ENCODE results near the gene MED16.
A peak's percentile ranks its signal among the peaks of the same experiment; 100 is the strongest.

Gene MED16

GRCh38 chr19:927351-927779, 34.4 kb upstream of the MED16 start:
- DNase-seq = no peak

DNA sequence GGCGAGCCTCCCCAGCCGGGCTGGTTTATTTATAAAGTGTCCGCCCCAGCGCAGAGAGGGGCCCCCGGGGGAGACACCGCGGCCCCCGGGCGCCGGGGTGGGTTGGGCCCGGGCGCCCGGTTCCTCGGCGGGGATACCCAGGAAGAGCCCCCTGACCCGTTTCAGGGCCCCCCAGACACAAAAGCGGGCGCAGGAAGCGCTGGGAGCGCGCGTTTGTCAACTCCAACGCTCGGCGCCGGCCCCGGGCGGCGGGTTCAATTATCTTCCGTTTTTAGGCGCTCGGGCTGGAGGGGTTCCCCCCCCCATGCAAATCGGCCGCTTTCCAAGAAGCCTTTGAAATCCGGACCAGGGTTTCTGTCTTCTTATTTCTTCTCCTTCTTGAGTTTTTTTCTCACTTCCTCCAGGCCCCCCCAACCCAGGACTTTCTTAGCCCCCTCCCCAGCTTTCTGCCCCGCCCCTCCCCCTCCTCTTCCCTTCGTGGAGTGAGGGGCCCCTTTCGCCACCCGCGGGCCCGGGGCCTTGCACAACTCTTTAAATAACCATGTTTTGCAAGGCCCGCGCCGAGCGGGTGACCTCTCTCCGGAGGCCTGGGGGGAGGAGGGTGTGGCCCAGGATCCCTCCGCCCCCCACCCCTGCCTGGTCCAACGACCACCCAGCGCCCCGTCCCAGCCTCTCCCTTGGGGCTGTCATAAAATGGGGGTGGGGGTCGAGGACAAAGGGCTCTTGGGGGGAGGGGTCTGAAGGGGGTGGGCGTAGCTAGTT, 33.8 kb upstream of the MED16 start:
- DNase-seq = no peak

- DNase-seq = no peak
Measured at GRCh38 chr19:926323-926588, 33.3 kb upstream of the MED16 start.

- peak; percentile 77 for DNase-seq
Measured at GRCh38 chr19:925526-926322, 32.7 kb upstream of the MED16 start, which contains the start of gene ARID3A. TSS of gene ARID3A (plus strand) at chr19:926035. CDS start at chr19:929529, 3,494 bp downstream.

- DNase-seq = no peak
Measured at GRCh38 chr19:925087-925525, 32.1 kb upstream of the MED16 start.

GRCh38 chr19:924553-925086, 31.6 kb upstream of the MED16 start:
- DNase-seq = no peak

GRCh38 chr19:920051-920864, 27.3 kb upstream of the MED16 start:
- DNase-seq = no peak

DNA sequence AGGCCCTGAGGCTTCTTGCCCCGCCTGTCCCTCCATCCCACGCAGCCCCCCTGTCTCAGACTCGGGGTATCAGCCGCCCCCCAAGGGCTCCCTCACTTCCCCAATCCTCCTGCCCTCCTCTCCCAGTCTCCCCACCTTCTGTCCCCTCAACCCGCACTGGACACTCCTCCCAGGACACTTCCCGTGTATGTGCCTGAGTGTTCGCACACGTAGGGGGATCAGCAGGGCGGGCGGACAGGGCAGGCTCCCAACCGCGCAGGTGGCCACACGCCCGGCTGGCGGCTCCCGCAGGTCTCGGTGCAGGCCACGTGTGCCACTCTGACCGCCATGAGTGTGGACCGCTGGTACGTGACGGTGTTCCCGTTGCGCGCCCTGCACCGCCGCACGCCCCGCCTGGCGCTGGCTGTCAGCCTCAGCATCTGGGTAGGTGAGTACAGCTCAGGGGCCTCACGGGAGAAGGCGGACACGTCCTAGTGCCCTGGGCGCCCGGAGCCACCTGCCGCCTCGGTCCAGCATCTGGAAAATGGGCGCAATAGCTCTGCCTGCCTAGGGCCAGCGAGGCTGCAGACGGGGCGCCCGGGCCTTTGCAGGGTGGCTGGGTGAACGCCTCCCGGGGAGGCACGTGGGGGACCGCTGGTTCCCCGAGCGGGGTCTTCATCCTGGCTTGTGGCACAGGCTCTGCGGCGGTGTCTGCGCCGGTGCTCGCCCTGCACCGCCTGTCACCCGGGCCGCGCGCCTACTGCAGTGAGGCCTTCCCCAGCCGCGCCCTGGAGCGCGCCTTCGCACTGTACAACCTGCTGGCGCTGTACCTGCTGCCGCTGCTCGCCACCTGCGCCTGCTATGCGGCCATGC, 26.4 kb upstream of the MED16 start:
- DNase-seq = no peak

- no peak for DNase-seq
Measured at GRCh38 chr19:918481-919198, 25.7 kb upstream of the MED16 start.

GRCh38 chr19:918152-918437, 25.1 kb upstream of the MED16 start:
- no peak for DNase-seq

DNA sequence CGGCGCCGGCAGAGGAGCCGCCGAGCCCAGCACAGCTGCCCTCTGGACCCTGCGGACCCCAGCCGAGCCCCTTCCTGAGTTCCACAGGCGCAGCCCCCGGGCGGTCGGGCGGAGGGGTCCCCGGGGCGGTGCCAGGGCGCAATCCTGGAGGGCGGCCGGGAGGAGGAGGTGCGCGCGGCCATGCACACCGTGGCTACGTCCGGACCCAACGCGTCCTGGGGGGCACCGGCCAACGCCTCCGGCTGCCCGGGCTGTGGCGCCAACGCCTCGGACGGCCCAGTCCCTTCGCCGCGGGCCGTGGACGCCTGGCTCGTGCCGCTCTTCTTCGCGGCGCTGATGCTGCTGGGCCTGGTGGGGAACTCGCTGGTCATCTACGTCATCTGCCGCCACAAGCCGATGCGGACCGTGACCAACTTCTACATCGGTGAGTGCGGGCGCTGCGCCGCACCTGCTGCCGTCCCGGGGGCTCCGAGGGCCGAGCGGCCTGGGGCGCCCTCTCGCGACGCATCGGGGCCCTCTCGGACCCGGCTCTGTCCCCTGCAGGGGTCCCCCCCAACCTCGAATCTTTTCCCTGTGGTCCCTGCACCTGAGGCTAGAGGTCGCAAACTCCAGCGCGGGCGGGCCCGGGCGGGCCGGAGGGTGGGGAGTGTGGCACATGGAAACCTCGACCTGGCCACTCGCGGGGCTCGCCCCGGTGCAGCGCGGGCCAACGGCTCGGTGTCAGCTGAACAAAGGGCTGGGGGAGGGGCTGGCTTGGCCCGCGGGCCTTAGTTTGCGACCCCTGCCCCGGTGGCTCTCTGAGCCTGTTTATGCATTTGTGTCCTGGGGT, 24.6 kb upstream of the MED16 start, which contains the start of gene KISS1R:
TSS of gene KISS1R (plus strand) at position 11 of the 829 bp plus-strand sequence. CDS start at position 181, 170 bp downstream.
- no peak for DNase-seq

GRCh38 chr19:916645-917322, 23.8 kb upstream of the MED16 start:
- DNase-seq = no peak

GRCh38 chr19:913080-913748, 20.2 kb upstream of the MED16 start, which contains the start of gene R3HDM4:
TSS of gene R3HDM4 (minus strand) at chr19:913219. CDS start at chr19:913157, 62 bp downstream.
- DNase-seq = peak; percentile 35

DNA sequence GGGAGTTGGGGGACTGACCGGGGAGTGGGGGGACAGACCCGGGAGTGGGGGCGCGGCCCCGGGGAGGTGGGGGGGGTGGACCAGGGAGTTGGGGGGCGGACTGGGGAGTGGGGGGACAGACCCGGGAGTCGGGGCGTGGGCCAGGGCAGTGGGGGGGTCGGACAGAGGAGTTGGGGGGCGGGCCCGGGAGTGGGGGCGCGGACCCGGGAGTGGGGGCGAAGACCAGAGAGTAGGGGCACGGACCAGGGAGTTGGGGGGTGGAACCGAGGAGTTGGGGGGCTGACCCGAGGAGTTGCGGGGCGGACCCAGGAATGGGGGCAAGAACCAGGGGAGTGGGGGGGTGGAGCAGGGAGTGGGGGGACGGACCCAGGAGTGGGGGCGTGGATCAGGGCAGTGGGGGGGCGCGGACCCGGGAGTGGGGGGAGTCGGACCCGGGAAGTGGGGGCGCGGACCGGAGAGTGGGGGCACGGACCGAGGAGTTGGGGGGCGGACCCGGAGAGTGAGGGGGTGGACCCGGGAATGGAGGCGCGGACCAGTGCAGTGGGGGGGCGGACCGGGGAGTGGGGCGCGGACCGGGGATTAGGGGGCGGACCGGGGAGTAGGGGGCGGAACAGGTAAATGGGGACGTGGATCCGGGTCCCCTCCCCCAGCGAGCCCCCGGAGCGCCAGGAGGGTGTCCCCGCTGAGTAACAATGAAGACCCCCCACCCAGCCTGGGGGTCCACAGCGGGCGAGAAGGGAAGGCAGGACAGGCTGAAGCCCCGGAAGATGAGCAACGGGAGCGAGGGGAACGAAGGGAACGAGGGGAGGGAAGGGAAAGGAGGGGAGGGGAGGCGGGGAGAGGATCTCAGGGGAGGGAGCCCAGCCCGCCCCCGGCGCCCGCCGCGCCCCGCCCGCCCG, 19.4 kb upstream of the MED16 start:
- DNase-seq = no peak

DNA sequence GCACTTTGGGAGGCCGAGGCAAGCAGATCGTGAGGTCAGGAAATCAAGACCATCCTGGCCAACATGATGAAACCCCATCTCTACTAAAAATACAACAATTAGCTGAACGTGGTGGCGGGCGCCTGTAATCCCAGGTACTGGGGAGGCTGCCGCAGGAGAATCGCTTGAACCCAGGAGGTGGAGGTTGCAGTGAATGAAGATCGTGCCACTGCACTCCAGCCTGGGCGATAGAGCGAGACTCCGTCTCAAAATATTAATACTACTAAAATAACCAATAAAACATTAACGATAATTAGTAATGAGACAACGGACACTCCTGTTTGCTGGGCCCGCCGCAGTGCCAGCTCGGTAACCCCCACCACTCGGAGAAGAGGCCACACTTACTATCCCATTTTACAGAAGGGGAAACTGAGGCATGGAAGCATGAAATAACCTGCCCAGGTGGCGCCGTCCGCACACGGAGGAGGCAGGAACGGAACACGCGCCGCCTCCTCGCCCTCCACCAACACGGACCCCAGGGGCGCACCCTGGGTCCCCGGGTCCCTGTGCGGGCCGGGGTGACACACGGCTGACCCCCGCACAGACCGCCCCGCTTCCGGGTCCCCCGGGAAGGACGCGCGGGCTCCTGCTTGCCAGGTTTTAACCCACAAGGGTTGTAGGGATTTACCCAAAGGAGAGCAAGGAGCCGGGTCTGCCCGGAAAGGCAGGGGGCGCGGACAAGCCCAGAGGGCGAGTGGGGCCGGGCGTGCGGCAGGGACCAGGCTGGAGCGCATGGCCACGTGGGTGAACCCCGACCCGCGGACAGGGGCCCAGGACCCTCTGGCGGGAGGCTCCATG, 18.4 kb upstream of the MED16 start:
- no peak for DNase-seq

DNA sequence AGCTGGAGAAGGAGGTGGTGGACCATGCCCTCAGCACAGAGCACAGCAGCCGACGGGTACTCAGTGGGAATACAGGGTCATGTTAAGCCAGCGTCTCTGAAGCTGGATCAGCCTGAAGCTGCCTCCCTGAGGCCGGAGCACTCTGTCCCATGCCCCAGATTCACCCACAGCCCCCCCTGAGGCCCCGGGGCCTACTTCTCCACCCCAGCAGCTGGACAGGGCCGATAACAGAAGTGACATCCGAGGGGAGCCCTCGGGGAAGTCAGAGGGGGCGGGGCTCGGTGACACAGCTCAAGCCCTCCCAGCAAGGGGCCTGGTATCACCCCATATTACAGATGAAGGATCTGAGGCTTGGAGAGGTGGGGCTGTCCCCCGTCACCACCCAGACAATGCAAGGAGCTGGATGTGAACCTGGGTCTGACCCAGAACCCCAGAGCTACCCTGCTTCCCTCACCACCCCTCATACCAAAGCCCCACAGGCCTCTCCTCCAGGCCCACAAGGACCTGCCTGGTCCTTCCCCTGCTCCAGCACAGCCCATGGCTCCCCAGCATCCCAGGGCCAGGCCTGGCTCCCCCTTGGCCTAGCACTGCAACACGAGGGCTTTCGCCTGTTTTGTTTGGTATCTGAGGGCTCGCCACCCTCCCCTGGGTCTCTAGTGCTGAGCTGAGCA, 14.3 kb upstream of the MED16 start:
- no peak for DNase-seq

- no peak for DNase-seq
Measured at GRCh38 chr19:906480-906879, 13.5 kb upstream of the MED16 start.

Measured in NCI-H1092 (cell line).